Colonic mucosa (tissue), 4 donors: Measurements from ENCODE around the gene SND1. TPM values are rescaled to one million over a fixed set of nuclear protein-coding genes. Genes with fewer than 3 reads are reported as not detected.

Experiments used
- DNase-seq: peaks from one replicate; pipeline ENCODE4 v3.0.0-alpha.2; 2020
- H3K27ac ChIP-seq: fragments of 200-600 bp; one replicate; pipeline ENCODE4 v1.8.0; 2021
- H3K27me3 ChIP-seq: fragments of 200-600 bp; one replicate; pipeline ENCODE4 v1.8.0; 2021
- H3K36me3 ChIP-seq: fragments of 200-600 bp; one replicate; pipeline ENCODE4 v1.8.0; 2021
- H3K4me1 ChIP-seq: fragments of 200-600 bp; one replicate; pipeline ENCODE4 v1.8.0; 2021; ENCODE audit warnings: mild to moderate bottlenecking
- H3K4me3 ChIP-seq: fragments of 200-600 bp; one replicate; pipeline ENCODE4 v1.8.0; 2021
- H3K9ac ChIP-seq, 2 donors: one replicate each; pipeline ENCODE4 v1.7.0; 2013; ENCODE audit warnings: control low read depth in 2 of 2, low read depth in 2 of 2, low read length in 2 of 2
- H3K9me3 ChIP-seq: fragments of 200-600 bp; one replicate; pipeline ENCODE4 v1.8.0; 2021
- intact Hi-C: fragments of 100-400 bp; cut with DNase I; formaldehyde crosslinking; loops from one replicate; pipeline ENCODE4 v1.14.1; 2022
- total RNA-seq, 2 donors: library from RNA; stranded (reverse); fragmentation: NEBNext Ultra II Directional in 1 of 2; extraction: Animal tissue kit (Norgen Biotek cat#: 25700) in 1 of 2; gene quantifications; one replicate each; pipeline ENCODE4 v1.2.1, GENCODE V29; 2021
- TF ChIP-seq, protein P1 (sequence below): fragments of 200-600 bp; IDR thresholded peaks from one replicate; pipeline ENCODE4 v1.8.0; 2022; ENCODE audit warnings: antibody characterized with exemption, mild to moderate bottlenecking
- donor health status: healthy.
- donor health status: DM: no; HTN: no; CAD: no.
- donor health status: DM: no; HTN: no; CAD: no.

Gene SND1
- total RNA-seq, 2 donors from 2014 or later: 134 to 163 TPM

DNA sequence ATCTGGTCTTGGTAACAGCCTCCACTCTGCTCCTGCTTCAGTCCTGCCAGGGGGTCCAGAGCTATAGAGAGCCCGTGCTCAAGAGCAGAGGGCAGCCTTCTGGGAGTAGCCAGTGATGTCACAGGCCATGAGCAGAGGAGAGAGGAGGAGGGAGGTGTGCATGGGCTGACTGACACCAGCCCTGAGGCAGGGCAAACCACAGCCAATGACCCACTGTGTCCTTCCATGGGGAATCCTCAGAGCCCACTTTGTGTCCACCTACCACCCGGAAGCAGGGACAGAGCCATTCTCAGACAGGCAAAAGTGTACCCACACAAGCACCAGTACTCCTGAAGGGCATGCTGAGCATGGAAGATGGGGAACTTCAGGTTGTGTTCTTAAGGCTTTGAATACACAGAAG, 34.0 kb upstream of the SND1 start, which contains the start of gene PAX4:
Gene PAX4 (minus strand): TSS at position 101 of the 400 bp plus-strand sequence. CDS start 2,214 bp downstream, outside the sequence.
- no peak within 1 kb of the TSS for H3K27ac ChIP-seq
- no peaks in the 10 kb centered on the region for H3K9me3 ChIP-seq
- TF ChIP-seq, protein P1, sequence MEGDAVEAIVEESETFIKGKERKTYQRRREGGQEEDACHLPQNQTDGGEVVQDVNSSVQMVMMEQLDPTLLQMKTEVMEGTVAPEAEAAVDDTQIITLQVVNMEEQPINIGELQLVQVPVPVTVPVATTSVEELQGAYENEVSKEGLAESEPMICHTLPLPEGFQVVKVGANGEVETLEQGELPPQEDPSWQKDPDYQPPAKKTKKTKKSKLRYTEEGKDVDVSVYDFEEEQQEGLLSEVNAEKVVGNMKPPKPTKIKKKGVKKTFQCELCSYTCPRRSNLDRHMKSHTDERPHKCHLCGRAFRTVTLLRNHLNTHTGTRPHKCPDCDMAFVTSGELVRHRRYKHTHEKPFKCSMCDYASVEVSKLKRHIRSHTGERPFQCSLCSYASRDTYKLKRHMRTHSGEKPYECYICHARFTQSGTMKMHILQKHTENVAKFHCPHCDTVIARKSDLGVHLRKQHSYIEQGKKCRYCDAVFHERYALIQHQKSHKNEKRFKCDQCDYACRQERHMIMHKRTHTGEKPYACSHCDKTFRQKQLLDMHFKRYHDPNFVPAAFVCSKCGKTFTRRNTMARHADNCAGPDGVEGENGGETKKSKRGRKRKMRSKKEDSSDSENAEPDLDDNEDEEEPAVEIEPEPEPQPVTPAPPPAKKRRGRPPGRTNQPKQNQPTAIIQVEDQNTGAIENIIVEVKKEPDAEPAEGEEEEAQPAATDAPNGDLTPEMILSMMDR: no peak
- intact Hi-C loops: no loop called here
- no peaks in the 10 kb centered on the region for H3K4me1 ChIP-seq
- H3K9ac ChIP-seq: no peak within 1 kb of the TSS
- peaks cover 8% of the 10 kb centered on the region for H3K27me3 ChIP-seq
- H3K36me3 ChIP-seq: no peaks in the 10 kb centered on the region
- DNase-seq: no peak
- no peak within 1 kb of the TSS for H3K4me3 ChIP-seq

DNA sequence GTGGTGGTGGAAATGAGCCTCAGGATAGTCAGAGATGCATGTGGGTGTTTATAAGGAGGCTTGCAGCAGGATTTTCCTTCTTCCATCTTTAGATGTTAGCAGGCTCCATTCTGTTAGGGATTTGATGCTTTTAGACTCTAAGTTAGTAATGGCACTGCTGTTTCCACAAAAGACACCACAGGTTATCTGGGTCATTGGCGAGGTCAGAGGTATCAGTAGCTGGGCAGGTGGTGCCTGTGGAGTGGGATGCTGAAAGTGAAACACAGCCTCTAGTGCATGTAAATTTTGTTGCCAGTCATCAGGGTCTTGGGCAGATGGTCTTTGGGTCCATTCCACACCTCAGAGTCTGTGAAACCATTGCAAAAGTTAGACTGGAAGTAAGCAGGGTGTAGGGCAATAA, 33.2 kb upstream of the SND1 start:
- intact Hi-C loops: no loop called here
- peaks cover 8% of the 10 kb centered on the region for H3K27me3 ChIP-seq

DNA sequence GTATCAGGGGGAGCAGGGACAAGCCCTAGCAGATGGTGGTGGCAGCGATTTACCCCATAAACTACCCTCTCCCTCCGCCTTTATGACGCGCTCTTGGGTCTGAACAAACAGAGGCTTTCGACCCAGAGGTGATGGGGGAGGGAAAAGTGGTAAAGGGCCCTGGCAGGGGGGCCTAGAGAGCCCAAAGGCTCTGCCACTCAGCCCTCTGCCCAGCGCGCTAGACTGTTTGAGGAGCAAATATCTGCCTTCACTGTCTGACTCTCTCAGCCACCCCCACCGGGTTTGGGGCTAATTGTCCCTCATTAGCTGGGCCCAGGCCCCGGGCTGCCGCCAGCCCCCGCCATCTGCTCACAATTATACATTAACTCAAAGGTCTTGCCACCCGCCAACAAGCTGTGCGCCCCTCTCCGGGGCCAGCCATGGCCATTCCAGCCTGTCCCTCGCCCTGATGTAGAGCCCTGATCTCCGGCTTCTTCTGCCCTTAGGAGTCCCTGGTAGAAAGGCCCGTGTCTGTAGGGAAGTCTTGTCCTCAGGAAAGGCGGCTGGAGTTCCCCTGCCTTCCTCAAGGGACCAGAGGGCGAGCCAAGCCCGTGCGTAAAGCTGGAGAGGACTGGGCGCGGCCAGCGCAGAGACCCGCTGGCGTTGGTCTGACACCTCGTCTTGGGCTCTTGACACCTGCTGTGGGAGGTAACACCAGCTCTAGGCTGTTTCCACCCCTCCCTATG, 32.2 kb upstream of the SND1 start:
- H3K4me1 ChIP-seq: no peaks in the 10 kb centered on the region
- no peak overlapping the region for H3K4me3 ChIP-seq
- peaks cover 8% of the 10 kb centered on the region for H3K27me3 ChIP-seq
- intact Hi-C loops: no loop called here
- no peaks in the 10 kb centered on the region for H3K36me3 ChIP-seq
- no peak for DNase-seq
- no peak overlapping the region for H3K9ac ChIP-seq
- H3K9me3 ChIP-seq: no peaks in the 10 kb centered on the region
- TF ChIP-seq, protein P1: no peak
- H3K27ac ChIP-seq: no peak overlapping the region

More for the DNA sequence above, 33.2 kb upstream of the SND1 start:
- no peaks in the 10 kb centered on the region for H3K36me3 ChIP-seq
- H3K27ac ChIP-seq: no peak overlapping the region
- no peak overlapping the region for H3K4me3 ChIP-seq
- no peaks in the 10 kb centered on the region for H3K9me3 ChIP-seq
- no peak for DNase-seq
- H3K4me1 ChIP-seq: no peaks in the 10 kb centered on the region
- H3K9ac ChIP-seq: no peak overlapping the region
- TF ChIP-seq, protein P1: no peak

DNA sequence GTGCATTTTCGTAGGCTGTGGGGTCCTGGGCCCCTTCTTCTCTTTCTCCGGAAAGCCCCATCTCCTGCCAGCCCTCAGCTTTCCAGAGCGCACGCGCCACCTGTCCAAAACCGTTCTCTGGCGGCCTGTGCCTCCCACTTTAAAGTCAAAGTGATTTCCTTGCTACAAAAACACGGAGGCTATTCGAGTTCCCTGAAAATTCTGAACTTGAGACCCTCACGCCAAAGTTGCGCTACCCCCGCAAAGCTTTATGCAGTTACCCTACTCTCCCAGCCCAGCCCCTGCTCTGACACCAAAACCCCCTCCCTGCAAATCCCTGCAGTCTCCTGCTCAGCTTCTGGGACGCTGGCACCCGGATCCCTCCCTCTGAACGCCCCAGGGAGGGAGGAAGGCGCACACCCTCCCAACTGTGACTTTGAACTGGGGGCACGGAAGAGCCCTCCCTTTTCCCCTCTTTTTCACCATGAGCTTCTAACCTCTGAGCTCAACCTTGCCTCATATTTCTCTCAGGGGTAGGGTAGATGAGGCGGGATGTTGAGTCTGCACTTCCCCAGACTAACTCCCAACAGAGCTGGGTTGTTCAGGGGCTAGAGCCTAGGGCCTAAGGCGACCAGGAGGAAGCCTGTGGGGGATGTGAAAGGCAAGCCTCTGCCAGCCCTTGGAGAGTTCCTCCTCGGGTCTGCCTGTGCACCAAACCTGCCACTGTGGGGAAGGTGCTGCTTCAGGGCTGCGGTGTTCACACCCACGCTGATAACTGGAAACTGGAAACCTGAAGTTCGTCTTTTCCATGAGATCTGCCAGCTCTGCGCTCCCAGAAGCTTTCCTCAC, 31.4 kb upstream of the SND1 start:
- Histone ChIP-seq H3K4me1 (no peaks in the 10 kb centered on the region), H3K9me3 (no peaks in the 10 kb centered on the region), H3K4me3 (no peak overlapping the region), H3K36me3 (no peaks in the 10 kb centered on the region), H3K27ac (no peak overlapping the region), H3K9ac (no peak overlapping the region), H3K27me3 (peaks cover 8% of the 10 kb centered on the region)
- TF ChIP-seq, protein P1: no peak
- no peak for DNase-seq
- intact Hi-C loops: no loop called here

DNA sequence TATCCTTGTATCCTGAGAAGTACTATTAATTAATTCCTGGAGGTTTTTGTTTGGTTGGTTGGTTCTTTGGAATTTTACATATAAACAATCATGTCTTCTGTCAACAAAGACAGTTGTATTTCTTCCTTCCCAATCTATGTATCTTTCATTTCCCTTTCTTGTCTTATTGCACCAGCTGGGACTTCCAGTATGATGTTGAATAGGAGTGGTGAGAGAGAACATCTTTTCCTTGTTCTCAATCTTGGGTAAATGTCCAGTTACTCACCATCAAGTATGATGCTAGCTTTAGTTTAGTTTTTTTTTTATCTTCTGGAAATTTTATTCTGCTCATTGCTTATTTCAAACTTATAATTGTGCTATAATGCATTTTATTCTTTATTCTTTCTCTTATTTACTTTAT, 26.7 kb upstream of the SND1 start:
- Histone ChIP-seq H3K36me3 (no peaks in the 10 kb centered on the region), H3K27me3 (no peaks in the 10 kb centered on the region), H3K9me3 (no peaks in the 10 kb centered on the region), H3K4me3 (no peak overlapping the region), H3K27ac (no peak overlapping the region), H3K9ac (no peak overlapping the region), H3K4me1 (no peaks in the 10 kb centered on the region)
- TF ChIP-seq, protein P1: no peak
- intact Hi-C loops: no loop called here
- no peak for DNase-seq
